HepG2 (cell line): ENCODE results near the gene CSNK2B. TPM values are rescaled to one million over a fixed set of nuclear protein-coding genes. Genes with fewer than 3 reads are reported as not detected.

ENCODE experiments used
- AFF4 ChIP-seq: sonication (generic); formaldehyde crosslinking; IDR thresholded peaks from 2 replicates; pipeline ENCODE4 v1.4.0; 2020; ENCODE audit warnings: missing genetic modification reagents
- AKNA ChIP-seq: sonication (generic); formaldehyde crosslinking; IDR thresholded peaks from 2 replicates; pipeline ENCODE4 v1.4.0; 2020; ENCODE audit warnings: missing genetic modification reagents, borderline replicate concordance
- CCDC6 ChIP-seq: sonication (generic); formaldehyde crosslinking; IDR thresholded peaks from 2 replicates; pipeline ENCODE4 v1.8.1; 2022; ENCODE audit warnings: mild to moderate bottlenecking, missing genetic modification reagents, moderate library complexity
- DMAP1 ChIP-seq: IDR thresholded peaks from 2 replicates; pipeline ENCODE4 v1.6.1; 2016
- ELF4 ChIP-seq: sonication (generic); formaldehyde crosslinking; IDR thresholded peaks from 2 replicates; pipeline ENCODE4 v1.5.0; 2020; ENCODE audit warnings: missing genetic modification reagents, mild to moderate bottlenecking, moderate library complexity, borderline replicate concordance
- FIP1L1 ChIP-seq: fragments of 200-400 bp; formaldehyde crosslinking; IDR thresholded peaks from 2 replicates; pipeline ENCODE4 v1.6.1; 2018; ENCODE audit warnings: low read depth, mild to moderate bottlenecking, low read length, moderate library complexity, borderline replicate concordance; ENCODE audit not compliant: insufficient read depth
- GATAD1 ChIP-seq: IDR thresholded peaks from 2 replicates; pipeline ENCODE4 v1.6.1; 2016; ENCODE audit warnings: missing genetic modification reagents, missing compliant biosample characterization
- GLI4 ChIP-seq: sonication (generic); formaldehyde crosslinking; IDR thresholded peaks from 2 replicates; pipeline ENCODE4 v1.5.1; 2020; ENCODE audit warnings: missing genetic modification reagents, mild to moderate bottlenecking, moderate library complexity, borderline replicate concordance
- HMGXB4 ChIP-seq, 2 experiments: sonication (generic) in 1 of 2; formaldehyde crosslinking in 1 of 2; IDR thresholded peaks; 2 replicates each; pipeline versions ENCODE4 v1.4.0 to v1.6.1; 2018 to 2020; ENCODE audit warnings: missing genetic modification reagents in 2 of 2, borderline replicate concordance in 1 of 2, low read depth in 1 of 2, mild to moderate bottlenecking in 1 of 2, missing biosample characterization in 1 of 2
- MLLT10 ChIP-seq: sonication (generic); formaldehyde crosslinking; IDR thresholded peaks from 2 replicates; pipeline ENCODE4 v1.4.0; 2020; ENCODE audit warnings: missing genetic modification reagents
- NCOA5 ChIP-seq: sonication (generic); formaldehyde crosslinking; IDR thresholded peaks from 2 replicates; pipeline ENCODE4 v1.4.0; 2020; ENCODE audit warnings: missing genetic modification reagents
- SNRNP70 ChIP-seq: fragments of 200-400 bp; formaldehyde crosslinking; IDR thresholded peaks from 2 replicates; pipeline ENCODE4 v1.6.1; 2017; ENCODE audit warnings: mild to moderate bottlenecking, low read depth, low read length, moderate library complexity
- STAG1 ChIP-seq: sonication (generic); formaldehyde crosslinking; IDR thresholded peaks from 2 replicates; pipeline ENCODE4 v1.4.0; 2020; ENCODE audit warnings: missing genetic modification reagents
- ZNF260 ChIP-seq: sonication (generic); formaldehyde crosslinking; IDR thresholded peaks from 2 replicates; pipeline ENCODE4 v1.4.0; 2020; ENCODE audit warnings: missing genetic modification reagents, low read depth, mild to moderate bottlenecking, borderline replicate concordance
- ZNF335 ChIP-seq: sonication (generic); formaldehyde crosslinking; IDR thresholded peaks from 2 replicates; pipeline ENCODE4 v1.4.0; 2020; ENCODE audit warnings: missing genetic modification reagents
- ZNF737 ChIP-seq: sonication (generic); formaldehyde crosslinking; IDR thresholded peaks from 2 replicates; pipeline ENCODE4 v1.5.0; 2020; ENCODE audit warnings: missing genetic modification reagents, mild to moderate bottlenecking, borderline replicate concordance
- ZNF781 ChIP-seq: sonication (generic); formaldehyde crosslinking; IDR thresholded peaks from 2 replicates; pipeline ENCODE4 v1.5.1; 2020; ENCODE audit warnings: borderline replicate concordance, mild to moderate bottlenecking, missing genetic modification reagents; ENCODE audit errors: not compliant biosample characterization
- ZSCAN21 ChIP-seq: sonication (generic); formaldehyde crosslinking; IDR thresholded peaks from 2 replicates; pipeline ENCODE4 v1.8.0; 2022; ENCODE audit warnings: mild to moderate bottlenecking, missing genetic modification reagents, moderate library complexity, borderline replicate concordance
- polyA plus RNA-seq, 8 experiments: library from polyadenylated mRNA; depleted of rRNA in 3 of 8; stranded (reverse) in 7 of 8; unstranded in 1 of 8; fragments of >200 nt; fragmentation: Illumina TruSeq in 4 of 8; extraction: Trizol in 4 of 8; gene quantifications; 2 replicates each; pipeline versions ENCODE4 v1.2.1 to v1.2.3, GENCODE V29; 2011 to 2016; ENCODE audit warnings: low read depth in 4 of 8, missing spikeins in 1 of 8, mixed read lengths in 1 of 8; ENCODE audit not compliant: insufficient read depth in 1 of 8
- total RNA-seq, 5 experiments: library from RNA; depleted of rRNA; stranded (reverse); fragments of >200 nt; fragmentation: Illumina TruSeq; extraction: Trizol; gene quantifications; 2 replicates each; pipeline ENCODE4 v1.2.3, GENCODE V29; 2016; ENCODE audit warnings: low read depth in 1 of 5

CSNK2B gene
- total and polyA plus RNA-seq, 2 of the 13 experiments (the other 11 are each of a cell fraction or from before 2014, with no cell fraction given): 111 to 296 TPM

- peak; percentile 41; the same call in 1 of the 2 replicates for TF ChIP-seq GATAD1
- TF ChIP-seq FIP1L1: no peak
- TF ChIP-seq ELF4 (CRISPR knock-in tag): no peak
- TF ChIP-seq CCDC6 (CRISPR knock-in tag): no peak
- TF ChIP-seq ZNF335 (CRISPR knock-in tag): peak; percentile 89
- no peak for TF ChIP-seq GLI4 (CRISPR knock-in tag)
- peak; percentile 59 for TF ChIP-seq ZNF781
- TF ChIP-seq ZSCAN21: no peak; the same call in 1 of the 2 replicates
- TF ChIP-seq HMGXB4 (CRISPR knock-in tag; IDR thresholded peaks at IDR 0.05; ENCODE audit: borderline replicate concordance in 1 of 2, low read depth in 1 of 2): peak in 1 of 2 experiments; percentile 91; a peak in 2 of 4 replicates
- peak; percentile 77 for TF ChIP-seq STAG1 (CRISPR knock-in tag)
- no peak for TF ChIP-seq NCOA5
- no peak for TF ChIP-seq AKNA (CRISPR knock-in tag)
- no peak for TF ChIP-seq SNRNP70
- no peak for TF ChIP-seq MLLT10 (CRISPR knock-in tag)
- no peak for TF ChIP-seq ZNF737
- no peak for TF ChIP-seq ZNF260 (CRISPR knock-in tag)
- no peak for TF ChIP-seq AFF4 (CRISPR knock-in tag)
- TF ChIP-seq DMAP1: 0 out of 2 replicates have a peak, but pooled peaks have one; percentile 47
Measured at GRCh38 chr6:31717499-31718222, 51.8 kb downstream of the CSNK2B start (continued).
